Astrocyte of the spinal cord (primary cell): ENCODE data around the gene CRYBG2.
"Not testable (repeated sequence)": the region's sequence is repeated elsewhere in the genome, so short reads cannot be mapped to it uniquely, and the experiment has no call there.

Experiments
- DNase-seq: peaks from one replicate; pipeline ENCODE4 v3.0.0; 2011; ENCODE audit warnings: low read depth, low spot score
- H3K4me3 ChIP-seq: 2 replicates; pipeline ENCODE4 v1.5.1; 2011; ENCODE audit warnings: low read depth, mild to moderate bottlenecking, low read length, moderate library complexity
- in situ Hi-C: cut with HindIII; loops from 2 replicates; pipeline ENCODE4 v1.10.0; 2017; ENCODE audit warnings: low sequenced_read_pairs
- TF ChIP-seq, protein P1 (sequence below): IDR thresholded peaks from 2 replicates; pipeline ENCODE4 v1.5.1; 2012; ENCODE audit warnings: low read depth, mild to moderate bottlenecking, low read length, inconsistent platforms

CRYBG2 gene

DNA sequence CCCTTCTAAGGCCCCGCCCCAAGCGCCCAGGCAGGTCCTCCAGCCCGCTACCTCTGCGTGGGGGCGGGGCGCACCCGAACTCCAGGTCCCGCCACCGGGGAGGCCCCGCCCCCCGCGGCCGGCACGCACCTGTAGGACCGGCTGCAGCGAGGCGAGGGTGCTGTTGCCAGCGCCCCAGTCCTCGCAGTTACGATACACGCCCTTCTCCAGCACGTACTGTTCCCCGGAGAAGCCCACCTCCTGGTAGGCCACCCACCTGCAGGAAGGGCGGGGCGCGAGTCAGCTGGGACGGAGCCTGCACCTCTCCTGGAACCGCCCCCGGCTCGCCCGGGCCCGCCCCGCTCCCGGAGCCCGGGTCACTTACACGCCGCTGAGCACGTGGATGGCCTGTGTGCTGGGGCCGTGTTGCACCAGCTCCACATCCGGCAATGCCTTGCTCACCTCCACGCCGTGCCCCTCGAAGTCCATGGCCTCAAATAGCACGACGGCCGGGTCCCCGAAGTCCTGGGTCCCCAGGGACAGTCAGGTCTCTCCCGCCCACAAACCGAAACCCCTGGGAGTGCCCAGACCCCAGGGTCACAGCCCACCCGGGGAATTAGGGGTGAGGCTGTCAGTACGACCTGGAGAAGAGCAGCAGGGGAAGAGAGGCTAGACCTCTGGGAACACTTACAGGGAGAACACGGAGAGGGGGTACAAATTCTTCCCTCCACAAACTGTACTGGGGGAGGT lies 17.3 kb downstream of the CRYBG2 start:
- TF ChIP-seq, protein P1, sequence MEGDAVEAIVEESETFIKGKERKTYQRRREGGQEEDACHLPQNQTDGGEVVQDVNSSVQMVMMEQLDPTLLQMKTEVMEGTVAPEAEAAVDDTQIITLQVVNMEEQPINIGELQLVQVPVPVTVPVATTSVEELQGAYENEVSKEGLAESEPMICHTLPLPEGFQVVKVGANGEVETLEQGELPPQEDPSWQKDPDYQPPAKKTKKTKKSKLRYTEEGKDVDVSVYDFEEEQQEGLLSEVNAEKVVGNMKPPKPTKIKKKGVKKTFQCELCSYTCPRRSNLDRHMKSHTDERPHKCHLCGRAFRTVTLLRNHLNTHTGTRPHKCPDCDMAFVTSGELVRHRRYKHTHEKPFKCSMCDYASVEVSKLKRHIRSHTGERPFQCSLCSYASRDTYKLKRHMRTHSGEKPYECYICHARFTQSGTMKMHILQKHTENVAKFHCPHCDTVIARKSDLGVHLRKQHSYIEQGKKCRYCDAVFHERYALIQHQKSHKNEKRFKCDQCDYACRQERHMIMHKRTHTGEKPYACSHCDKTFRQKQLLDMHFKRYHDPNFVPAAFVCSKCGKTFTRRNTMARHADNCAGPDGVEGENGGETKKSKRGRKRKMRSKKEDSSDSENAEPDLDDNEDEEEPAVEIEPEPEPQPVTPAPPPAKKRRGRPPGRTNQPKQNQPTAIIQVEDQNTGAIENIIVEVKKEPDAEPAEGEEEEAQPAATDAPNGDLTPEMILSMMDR, result no peak
- DNase-seq, result no peak
- in situ Hi-C loops, result no loop called here
- peak overlapping the region; percentile 42 for H3K4me3 ChIP-seq

DNA sequence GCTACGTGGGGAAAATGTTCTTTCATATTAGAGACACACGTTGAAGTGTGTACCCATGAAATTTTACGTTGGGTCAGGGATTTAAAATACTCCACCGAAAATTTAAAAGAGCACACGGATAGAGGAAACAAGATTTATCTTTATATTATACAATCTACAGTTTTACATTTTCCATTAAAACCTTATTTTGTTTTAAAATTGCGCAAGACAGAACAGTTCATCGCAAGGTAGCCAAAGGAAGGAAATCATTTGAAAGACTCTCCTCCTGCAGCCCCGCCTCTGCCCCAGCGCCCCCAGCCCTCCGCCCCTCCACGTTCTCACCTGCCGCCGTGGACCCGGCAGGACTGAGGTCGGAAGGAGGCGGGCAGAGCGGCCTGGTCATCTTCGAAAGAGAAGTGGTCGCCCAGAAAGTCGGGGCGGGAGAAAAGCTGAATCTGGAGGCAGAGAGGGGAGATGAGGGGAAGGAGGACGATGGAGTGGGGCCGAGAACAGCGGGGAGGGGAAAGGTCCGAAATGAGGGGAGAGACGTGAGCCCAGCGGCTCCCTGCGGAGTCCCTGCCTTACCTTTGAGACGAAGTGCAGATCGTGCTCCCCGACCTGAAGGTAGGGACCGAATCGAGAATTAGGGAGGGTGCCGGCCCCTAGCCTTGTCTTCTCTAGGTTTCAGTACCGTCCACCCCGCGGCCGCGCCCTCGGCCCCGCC lies 18.0 kb downstream of the CRYBG2 start:
- TF ChIP-seq, protein P1, result no peak
- in situ Hi-C loops, result no loop called here
- H3K4me3 ChIP-seq, result peak overlapping the region; percentile 42
- no peak for DNase-seq

DNA sequence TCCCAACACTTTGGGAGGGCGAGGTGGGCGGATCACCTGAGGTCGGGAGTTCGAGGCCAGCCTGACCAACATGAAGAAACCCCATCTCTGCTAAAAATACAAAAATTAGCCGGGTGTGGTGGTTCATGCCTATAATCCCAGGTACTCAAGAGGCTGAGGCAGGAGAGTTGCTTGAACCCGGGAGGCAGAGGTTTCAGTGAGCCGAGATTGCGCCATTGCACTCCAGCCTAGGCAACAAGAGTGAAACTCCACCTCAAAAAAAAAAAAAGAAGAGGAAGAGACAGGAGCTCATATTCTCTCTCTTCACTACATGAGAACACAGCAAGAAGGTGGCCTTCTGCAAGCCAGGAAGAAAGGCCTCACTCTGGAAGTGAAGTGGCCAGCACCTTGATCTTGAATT lies 20.6 kb downstream of the CRYBG2 start:
- DNase-seq, H3K4me3 ChIP-seq, in situ Hi-C loops: not testable (repeated sequence)

DNA sequence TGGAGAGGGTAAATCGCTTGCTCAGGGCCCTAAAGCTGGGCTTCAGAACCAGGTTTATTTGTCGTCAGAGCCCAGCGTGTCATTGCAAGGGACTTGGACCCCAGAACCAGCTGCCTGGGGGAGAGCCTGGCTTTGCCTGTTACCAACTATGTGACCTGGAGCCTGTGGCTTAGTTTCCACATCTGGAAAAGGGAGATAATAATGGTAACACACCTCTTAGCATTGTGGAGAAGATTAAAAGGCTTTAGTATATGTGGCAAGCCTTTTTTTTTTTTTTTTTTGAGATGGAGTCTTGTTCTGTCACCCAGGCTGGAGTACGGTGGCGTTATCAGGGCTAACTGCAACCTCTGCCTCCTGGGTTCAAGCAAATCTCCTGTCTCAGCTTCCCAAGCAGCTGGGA lies 23.7 kb downstream of the CRYBG2 start:
- TF ChIP-seq, protein P1, result no peak
- no peak overlapping the region for H3K4me3 ChIP-seq
- no peak for DNase-seq
- in situ Hi-C loops, result no loop called here

DNA sequence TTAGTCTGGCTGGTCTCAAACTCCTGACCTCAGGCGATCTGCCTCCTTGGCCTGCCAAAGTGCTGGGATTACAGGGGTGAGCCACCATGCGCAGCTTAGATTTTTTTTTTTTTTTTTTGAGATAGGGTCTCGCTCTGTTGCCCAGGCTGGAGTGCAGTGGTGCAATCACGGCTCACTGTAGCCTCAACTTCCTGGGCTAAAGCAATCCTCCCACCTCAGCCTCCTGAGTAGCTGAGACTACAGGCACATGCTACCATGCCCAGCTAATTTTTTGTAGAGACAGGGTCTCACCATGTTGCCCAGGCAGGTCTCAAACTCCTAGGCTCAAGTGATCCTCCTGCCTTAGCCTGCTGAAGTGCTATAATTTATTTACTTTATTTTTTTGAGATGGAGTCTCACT lies 24.6 kb downstream of the CRYBG2 start:
- DNase-seq, in situ Hi-C loops, H3K4me3 ChIP-seq: not testable (repeated sequence)

DNA sequence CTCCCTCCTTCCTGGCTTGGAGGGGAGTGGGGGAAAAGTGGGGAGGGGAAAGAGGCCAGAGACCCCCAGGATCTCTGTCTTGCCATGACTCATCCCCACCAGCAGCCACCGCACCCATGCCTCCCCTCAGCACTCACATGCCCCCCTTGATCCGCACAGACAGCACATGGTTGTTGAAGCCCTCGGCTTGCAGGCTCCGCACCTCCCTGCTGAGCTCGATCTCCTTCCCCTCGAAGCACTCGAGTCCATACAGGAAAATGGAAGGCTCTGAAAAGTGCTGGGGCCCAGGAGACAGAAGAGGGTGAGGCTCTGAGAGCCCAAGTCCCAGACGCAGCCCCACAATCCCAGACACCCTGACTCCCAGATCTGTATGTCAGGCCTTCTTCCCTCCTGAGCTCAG lies 25.3 kb downstream of the CRYBG2 start:
- no peak overlapping the region for H3K4me3 ChIP-seq
- TF ChIP-seq, protein P1, result no peak
- no peak for DNase-seq
- in situ Hi-C loops, result no loop called here

DNA sequence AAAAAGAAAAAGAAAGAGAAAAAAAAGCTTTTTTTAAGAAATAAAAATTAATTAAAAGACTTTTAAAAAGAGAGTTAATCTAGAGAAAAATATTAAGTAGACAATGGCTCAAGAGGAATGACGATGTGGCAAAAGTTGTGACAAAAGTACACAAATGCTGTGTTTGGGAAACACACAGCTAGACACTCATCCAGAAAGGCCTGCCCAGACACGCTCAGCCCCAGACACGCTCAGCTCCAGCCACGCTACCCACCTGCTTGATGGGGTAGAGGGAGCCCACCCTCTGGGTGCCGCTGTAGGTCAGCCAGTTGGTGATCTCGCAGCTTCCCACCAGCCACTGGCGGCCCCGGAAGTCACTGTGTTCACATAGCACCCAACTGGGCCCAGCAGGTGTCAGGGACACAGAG lies 26.0 kb downstream of the CRYBG2 start:
- in situ Hi-C loops, result no loop called here
- DNase-seq, result no peak
- H3K4me3 ChIP-seq, result no peak overlapping the region
- TF ChIP-seq, protein P1, result no peak
